OCI-LY3 (cell line): Measurements from ENCODE around the gene GNAL.

Experiments
- H2AFZ ChIP-seq: fragments of 200-600, 300-600 bp; shearing (Covaris generic); 2 replicates; pipeline ENCODE4 v1.6.0; 2014; ENCODE audit warnings: antibody characterized with exemption, low read depth, low read length
- H3K27ac ChIP-seq: fragments of 200-600, 300-600 bp; sonication (generic); 2 replicates; pipeline ENCODE4 v1.5.1; 2014; ENCODE audit warnings: mild to moderate bottlenecking, low read length, moderate library complexity, mixed read lengths
- H3K27me3 ChIP-seq: fragments of 200-600, 300-600 bp; sonication (generic); 2 replicates; pipeline ENCODE4 v1.6.1; 2014; ENCODE audit warnings: low read depth, low read length, mixed read lengths
- H3K36me3 ChIP-seq: fragments of 200-600, 300-600 bp; sonication (generic); replicated peaks from 2 replicates; pipeline ENCODE3; 2014; ENCODE audit warnings: low read depth, low read length, mixed read lengths
- H3K4me1 ChIP-seq: fragments of 300-600, 200-600 bp; sonication (generic); 2 replicates; pipeline ENCODE4 v1.6.1; 2014; ENCODE audit warnings: low read length, mixed read lengths
- H3K4me2 ChIP-seq: fragments of 200-600, 300-600 bp; sonication (generic); 2 replicates; pipeline ENCODE4 v1.6.1; 2014; ENCODE audit warnings: low read length, mixed read lengths
- H3K4me3 ChIP-seq: fragments of 300-600, 200-600 bp; sonication (generic); 2 replicates; pipeline ENCODE4 v1.5.1; 2014; ENCODE audit warnings: antibody characterized with exemption, mild to moderate bottlenecking, low read length, moderate library complexity
- H3K79me2 ChIP-seq: fragments of 300-600, 200-600 bp; shearing (Covaris generic); 2 replicates; pipeline ENCODE4 v1.6.1; 2014; ENCODE audit warnings: mild to moderate bottlenecking, low read length, mixed read lengths
- H3K9ac ChIP-seq: fragments of 300-600, 200-600 bp; shearing (Covaris generic); 2 replicates; pipeline ENCODE4 v1.6.0; 2014; ENCODE audit warnings: mild to moderate bottlenecking, low read length, moderate library complexity
- H3K9me3 ChIP-seq: fragments of 200-600, 300-600 bp; shearing (Covaris generic); 2 replicates; pipeline ENCODE4 v1.6.1; 2014; ENCODE audit warnings: low read length, mixed read lengths; ENCODE audit not compliant: insufficient read depth
- H4K20me1 ChIP-seq: fragments of 200-600, 300-600 bp; sonication (generic); 2 replicates; pipeline ENCODE4 v1.6.1; 2016; ENCODE audit warnings: low read length, mixed read lengths; ENCODE audit not compliant: insufficient read depth
- EZH2phosphoT487 ChIP-seq: fragments of 200-600 bp; shearing (Covaris generic); IDR thresholded peaks from 2 replicates; pipeline ENCODE4 v1.6.1; 2018; ENCODE audit warnings: antibody characterized with exemption, mixed run types, low read depth
- TF ChIP-seq, protein P1 (sequence below): fragments of 200-600, 300-600 bp; sonication (generic); IDR thresholded peaks from 2 replicates; pipeline ENCODE4 v1.5.1; 2014; ENCODE audit warnings: antibody characterized with exemption, low read length, low read depth

The GNAL gene

DNA sequence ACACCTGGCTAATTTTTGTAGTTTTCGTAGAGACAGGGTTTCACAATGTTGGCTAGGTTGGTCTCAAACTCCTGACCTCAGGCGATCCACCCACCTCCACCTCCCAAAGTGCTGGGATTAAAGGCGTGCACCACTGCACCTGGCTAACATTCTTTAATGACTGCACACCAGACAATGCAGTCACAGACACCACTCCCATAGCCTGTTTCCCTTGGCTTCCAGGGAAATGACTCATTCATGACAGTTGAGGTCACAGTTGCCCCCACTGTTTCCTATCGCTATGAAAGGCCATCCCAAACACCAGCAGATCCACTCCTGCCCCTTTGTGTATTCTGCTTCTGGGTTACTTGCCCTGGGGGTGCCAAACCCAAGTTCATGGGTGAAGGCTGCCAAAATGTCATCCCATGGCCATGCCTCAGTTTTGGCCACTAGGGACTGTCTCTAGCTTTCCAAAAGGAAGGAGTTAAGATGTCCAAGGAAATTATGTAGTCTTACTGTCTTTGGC, 170.9 kb downstream of the GNAL start:
- no peaks in the 10 kb centered on the region for H4K20me1 ChIP-seq
- no peaks in the 10 kb centered on the region for H3K9me3 ChIP-seq
- H3K36me3 ChIP-seq, result no peaks in the 10 kb centered on the region
- no peak overlapping the region for H3K4me2 ChIP-seq
- H3K4me1 ChIP-seq, result no peaks in the 10 kb centered on the region
- H3K79me2 ChIP-seq, result no peaks in the 10 kb centered on the region
- H3K4me3 ChIP-seq, result no peak overlapping the region
- no peak overlapping the region for H3K9ac ChIP-seq
- no peak for TF ChIP-seq EZH2phosphoT487
- TF ChIP-seq, protein P1, sequence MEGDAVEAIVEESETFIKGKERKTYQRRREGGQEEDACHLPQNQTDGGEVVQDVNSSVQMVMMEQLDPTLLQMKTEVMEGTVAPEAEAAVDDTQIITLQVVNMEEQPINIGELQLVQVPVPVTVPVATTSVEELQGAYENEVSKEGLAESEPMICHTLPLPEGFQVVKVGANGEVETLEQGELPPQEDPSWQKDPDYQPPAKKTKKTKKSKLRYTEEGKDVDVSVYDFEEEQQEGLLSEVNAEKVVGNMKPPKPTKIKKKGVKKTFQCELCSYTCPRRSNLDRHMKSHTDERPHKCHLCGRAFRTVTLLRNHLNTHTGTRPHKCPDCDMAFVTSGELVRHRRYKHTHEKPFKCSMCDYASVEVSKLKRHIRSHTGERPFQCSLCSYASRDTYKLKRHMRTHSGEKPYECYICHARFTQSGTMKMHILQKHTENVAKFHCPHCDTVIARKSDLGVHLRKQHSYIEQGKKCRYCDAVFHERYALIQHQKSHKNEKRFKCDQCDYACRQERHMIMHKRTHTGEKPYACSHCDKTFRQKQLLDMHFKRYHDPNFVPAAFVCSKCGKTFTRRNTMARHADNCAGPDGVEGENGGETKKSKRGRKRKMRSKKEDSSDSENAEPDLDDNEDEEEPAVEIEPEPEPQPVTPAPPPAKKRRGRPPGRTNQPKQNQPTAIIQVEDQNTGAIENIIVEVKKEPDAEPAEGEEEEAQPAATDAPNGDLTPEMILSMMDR, result no peak
- H3K27ac ChIP-seq, result no peak overlapping the region
- no peak overlapping the region for H2AFZ ChIP-seq
- no peaks in the 10 kb centered on the region for H3K27me3 ChIP-seq

- Histone ChIP-seq H3K27ac (no peak overlapping the region), H3K4me2 (no peak overlapping the region)
Observed at GRCh38 chr18:11860594-11861450, 171.8 kb downstream of the GNAL start.

GRCh38 chr18:11861583-11862288, 172.7 kb downstream of the GNAL start:
- Histone ChIP-seq H3K4me3 (no peak overlapping the region), H3K27me3 (no peaks in the 10 kb centered on the region), H3K9me3 (no peaks in the 10 kb centered on the region), H2AFZ (no peak overlapping the region), H3K4me2 (no peak overlapping the region), H3K79me2 (no peaks in the 10 kb centered on the region), H4K20me1 (no peaks in the 10 kb centered on the region), H3K36me3 (no peaks in the 10 kb centered on the region), H3K4me1 (no peaks in the 10 kb centered on the region), H3K27ac (no peak overlapping the region), H3K9ac (no peak overlapping the region)
- TF ChIP-seq, protein P1, result no peak
- no peak for TF ChIP-seq EZH2phosphoT487

More at GRCh38 chr18:11860594-11861450, 171.8 kb downstream of the GNAL start:
- Histone ChIP-seq H3K79me2 (no peaks in the 10 kb centered on the region), H3K27me3 (no peaks in the 10 kb centered on the region), H2AFZ (no peak overlapping the region), H3K9ac (no peak overlapping the region), H3K9me3 (no peaks in the 10 kb centered on the region), H4K20me1 (no peaks in the 10 kb centered on the region), H3K4me3 (no peak overlapping the region), H3K36me3 (no peaks in the 10 kb centered on the region), H3K4me1 (no peaks in the 10 kb centered on the region)
- TF ChIP-seq, protein P1, result no peak
- no peak for TF ChIP-seq EZH2phosphoT487
